Subcutaneous adipose tissue (tissue), 4 donors: ENCODE measurements around the gene HOOK1. TPM values are rescaled to one million over a fixed set of nuclear protein-coding genes. Genes with fewer than 3 reads are reported as not detected.

Source experiments
- CTCF ChIP-seq: fragments of 450-650 bp; IDR thresholded peaks from one replicate; pipeline ENCODE4 v1.5.1; 2016; ENCODE audit warnings: low read depth, mild to moderate bottlenecking, control low read depth, antibody characterized with exemption, moderate library complexity
- total RNA-seq, 4 donors: library from RNA; depleted of rRNA; stranded (reverse); fragments of >200 nt; gene quantifications; one replicate each; pipeline ENCODE4 v1.1.0, GENCODE V29; 2016

HOOK1 gene
- total RNA-seq, 4 donors from 2014 or later: 0.22 to 1.3 (median 0.51) TPM; not detected in 1

- TF ChIP-seq CTCF: no peak
Observed at GRCh38 chr1:59771361-59771760, 43.4 kb upstream of the HOOK1 start.

- TF ChIP-seq CTCF: no peak
Observed at GRCh38 chr1:59775480-59775879, 39.3 kb upstream of the HOOK1 start.

DNA sequence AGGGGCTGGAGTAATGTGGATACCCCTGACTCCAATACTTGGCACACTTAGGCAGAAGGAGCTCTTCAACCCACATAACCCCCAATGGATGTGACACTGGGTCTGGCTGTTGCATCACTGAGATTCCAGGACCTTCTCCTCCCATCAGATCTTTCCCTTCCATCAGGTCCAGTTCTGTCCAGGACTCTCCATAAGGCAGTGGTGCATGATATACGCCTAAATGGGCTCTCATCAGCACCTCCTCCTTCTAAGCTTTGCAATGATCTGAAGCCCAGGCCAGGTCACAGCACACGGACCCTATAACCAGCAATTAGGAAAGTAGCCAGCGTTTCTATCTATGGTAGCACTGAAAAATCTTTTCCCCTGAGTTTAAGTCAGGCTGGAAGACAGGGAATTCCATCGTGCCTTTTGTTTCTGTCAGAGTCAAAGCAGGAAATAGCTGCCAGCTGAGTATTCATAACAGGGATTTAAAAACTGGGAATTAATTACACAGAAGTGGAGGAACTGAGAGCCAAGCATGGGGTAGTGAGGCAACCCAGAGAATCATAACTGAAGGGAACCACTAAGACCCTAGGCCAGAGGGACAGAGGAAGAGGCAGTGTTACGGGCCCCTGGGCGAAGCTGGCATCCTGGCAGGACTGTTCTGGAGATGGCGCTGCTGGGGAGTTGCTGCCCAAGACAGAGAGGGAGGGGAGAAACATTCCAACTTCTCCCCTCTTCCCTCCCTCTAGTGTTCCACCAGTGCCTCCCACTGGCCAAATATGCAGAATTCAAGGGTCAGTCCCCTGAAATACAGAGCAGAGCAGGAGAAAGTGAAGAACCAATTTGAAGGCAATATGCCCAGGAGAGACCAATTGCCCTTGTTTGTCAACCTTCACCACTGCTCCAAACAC, 37.5 kb upstream of the HOOK1 start:
- TF ChIP-seq CTCF: no peak

DNA sequence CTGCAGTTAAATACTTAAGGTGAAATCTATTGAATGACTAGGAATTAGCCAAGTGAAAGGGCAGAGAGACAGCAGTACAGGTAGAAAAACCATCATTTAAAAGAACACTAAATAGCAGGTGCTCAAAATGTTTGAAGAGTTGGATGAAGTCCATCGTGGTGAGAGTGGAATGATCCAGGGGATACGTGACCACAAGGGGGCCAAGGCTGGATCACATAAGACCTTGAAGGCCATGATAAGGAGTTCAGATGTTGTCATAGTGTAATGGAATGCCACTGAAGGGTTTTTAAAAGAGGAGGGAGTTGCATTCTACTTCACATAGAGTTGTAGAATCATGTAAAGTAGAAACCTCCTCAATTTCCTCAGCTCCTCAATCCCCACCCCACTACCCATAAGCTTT, 34.8 kb upstream of the HOOK1 start:
- TF ChIP-seq CTCF: no peak

DNA sequence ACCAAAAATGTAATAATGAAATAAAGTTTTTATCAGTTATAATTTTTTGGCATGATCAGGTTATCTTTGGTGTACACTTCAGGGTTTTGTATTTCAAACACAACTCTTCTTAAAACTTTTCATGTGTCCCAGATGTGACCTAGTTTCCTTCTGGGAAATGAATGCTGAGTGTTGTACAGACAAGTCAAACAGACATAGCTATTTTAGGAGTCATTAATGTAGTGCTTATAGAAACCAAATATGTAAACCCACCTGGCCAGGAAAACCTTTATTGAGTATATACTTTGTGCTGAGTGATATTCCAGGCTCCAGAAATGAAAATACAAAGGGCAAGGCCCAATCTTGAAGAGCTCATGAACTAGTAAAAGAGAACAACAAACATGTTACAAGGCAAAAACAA, 25.9 kb upstream of the HOOK1 start:
- TF ChIP-seq CTCF: no peak

- no peak for TF ChIP-seq CTCF
Observed at GRCh38 chr1:59798600-59798999, 16.1 kb upstream of the HOOK1 start.

GRCh38 chr1:59803458-59804038, 11.2 kb upstream of the HOOK1 start:
- TF ChIP-seq CTCF: no peak
